GM12891 (cell line): ENCODE results near the gene CACNA1G.

Experiments used
- POLR2A ChIP-seq: IDR thresholded peaks from 2 replicates; pipeline ENCODE4 v1.6.1; 2011; ENCODE audit warnings: low read depth, low read length, control low read depth
- POLR2AphosphoS5 ChIP-seq: IDR thresholded peaks from 2 replicates; pipeline ENCODE4 v1.6.1; 2011; ENCODE audit warnings: low read depth, low read length, control low read depth

GRCh38 chr17:50527949-50528474 is 32.5 kb upstream of the CACNA1G start:
- TF ChIP-seq POLR2AphosphoS5 = no peak
- TF ChIP-seq POLR2A = no peak
